ES-I3 (cell line): ENCODE results near the gene CHRNB1.

Experiments used
- H3K36me3 ChIP-seq: 2 replicates; pipeline ENCODE4 v1.6.1; 2013; ENCODE audit warnings: mild to moderate bottlenecking, low read length, control low read depth, moderate library complexity; ENCODE audit not compliant: insufficient read depth
- H3K4me1 ChIP-seq: 2 replicates; pipeline ENCODE4 v1.6.1; 2013; ENCODE audit warnings: mild to moderate bottlenecking, control low read depth, low read length; ENCODE audit not compliant: insufficient read depth
- H3K9ac ChIP-seq: 2 replicates; pipeline ENCODE4 v1.6.1; 2013; ENCODE audit warnings: low read depth, mild to moderate bottlenecking, low read length, moderate library complexity
- H3K9me3 ChIP-seq: 2 replicates; pipeline ENCODE4 v1.6.1; 2013; ENCODE audit warnings: mild to moderate bottlenecking, low read length, moderate library complexity; ENCODE audit not compliant: control insufficient read depth, insufficient read depth

CHRNB1 gene

DNA sequence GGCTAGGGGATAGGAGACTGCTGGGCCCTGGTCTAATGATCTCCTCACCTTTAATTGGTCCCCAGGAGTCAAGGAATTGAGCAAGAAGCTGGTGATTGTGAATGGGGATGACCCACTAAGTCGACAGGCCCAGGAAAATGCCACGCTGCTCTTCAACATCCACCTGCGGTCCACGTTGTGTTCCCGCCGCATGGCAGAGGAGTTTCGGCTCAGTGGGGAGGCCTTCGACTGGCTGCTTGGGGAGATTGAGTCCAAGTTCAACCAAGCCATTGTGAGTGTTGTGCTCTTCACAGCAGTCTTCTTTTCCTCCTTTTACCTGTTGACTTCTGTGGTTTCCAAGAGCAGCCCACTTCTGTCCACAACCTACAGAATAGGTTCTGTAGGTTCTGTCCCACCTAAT lies 58.7 kb downstream of the CHRNB1 start:
- H3K9ac ChIP-seq, result no peak overlapping the region
- H3K9me3 ChIP-seq, result no peaks in the 10 kb centered on the region
- no peaks in the 10 kb centered on the region for H3K4me1 ChIP-seq
- H3K36me3 ChIP-seq, result peaks cover 54% of the 10 kb centered on the region
